Measurements from ENCODE around the gene METAP1. TPM values are rescaled to one million over a fixed set of nuclear protein-coding genes. Genes with fewer than 3 reads are reported as not detected.

Gene METAP1
- total and polyA plus RNA-seq, 2 of the 8 experiments (the other 6 are each of a cell fraction or from before 2014, with no cell fraction given): 50.6 to 85.2 TPM

- TF ChIP-seq CTCF (IDR thresholded peaks at IDR 0.05; ENCODE audit: control extremely low read depth in 1 of 3, insufficient read depth in 1 of 3, low read depth in 1 of 3, low read length in 3 of 3) (no peak), TBP (IDR thresholded peaks at IDR 0.05; ENCODE audit: low read depth, low read length) (no peak), USF2 (IDR thresholded peaks at IDR 0.05; ENCODE audit: low read length) (no peak)
- TF ChIP-seq, protein P1, sequence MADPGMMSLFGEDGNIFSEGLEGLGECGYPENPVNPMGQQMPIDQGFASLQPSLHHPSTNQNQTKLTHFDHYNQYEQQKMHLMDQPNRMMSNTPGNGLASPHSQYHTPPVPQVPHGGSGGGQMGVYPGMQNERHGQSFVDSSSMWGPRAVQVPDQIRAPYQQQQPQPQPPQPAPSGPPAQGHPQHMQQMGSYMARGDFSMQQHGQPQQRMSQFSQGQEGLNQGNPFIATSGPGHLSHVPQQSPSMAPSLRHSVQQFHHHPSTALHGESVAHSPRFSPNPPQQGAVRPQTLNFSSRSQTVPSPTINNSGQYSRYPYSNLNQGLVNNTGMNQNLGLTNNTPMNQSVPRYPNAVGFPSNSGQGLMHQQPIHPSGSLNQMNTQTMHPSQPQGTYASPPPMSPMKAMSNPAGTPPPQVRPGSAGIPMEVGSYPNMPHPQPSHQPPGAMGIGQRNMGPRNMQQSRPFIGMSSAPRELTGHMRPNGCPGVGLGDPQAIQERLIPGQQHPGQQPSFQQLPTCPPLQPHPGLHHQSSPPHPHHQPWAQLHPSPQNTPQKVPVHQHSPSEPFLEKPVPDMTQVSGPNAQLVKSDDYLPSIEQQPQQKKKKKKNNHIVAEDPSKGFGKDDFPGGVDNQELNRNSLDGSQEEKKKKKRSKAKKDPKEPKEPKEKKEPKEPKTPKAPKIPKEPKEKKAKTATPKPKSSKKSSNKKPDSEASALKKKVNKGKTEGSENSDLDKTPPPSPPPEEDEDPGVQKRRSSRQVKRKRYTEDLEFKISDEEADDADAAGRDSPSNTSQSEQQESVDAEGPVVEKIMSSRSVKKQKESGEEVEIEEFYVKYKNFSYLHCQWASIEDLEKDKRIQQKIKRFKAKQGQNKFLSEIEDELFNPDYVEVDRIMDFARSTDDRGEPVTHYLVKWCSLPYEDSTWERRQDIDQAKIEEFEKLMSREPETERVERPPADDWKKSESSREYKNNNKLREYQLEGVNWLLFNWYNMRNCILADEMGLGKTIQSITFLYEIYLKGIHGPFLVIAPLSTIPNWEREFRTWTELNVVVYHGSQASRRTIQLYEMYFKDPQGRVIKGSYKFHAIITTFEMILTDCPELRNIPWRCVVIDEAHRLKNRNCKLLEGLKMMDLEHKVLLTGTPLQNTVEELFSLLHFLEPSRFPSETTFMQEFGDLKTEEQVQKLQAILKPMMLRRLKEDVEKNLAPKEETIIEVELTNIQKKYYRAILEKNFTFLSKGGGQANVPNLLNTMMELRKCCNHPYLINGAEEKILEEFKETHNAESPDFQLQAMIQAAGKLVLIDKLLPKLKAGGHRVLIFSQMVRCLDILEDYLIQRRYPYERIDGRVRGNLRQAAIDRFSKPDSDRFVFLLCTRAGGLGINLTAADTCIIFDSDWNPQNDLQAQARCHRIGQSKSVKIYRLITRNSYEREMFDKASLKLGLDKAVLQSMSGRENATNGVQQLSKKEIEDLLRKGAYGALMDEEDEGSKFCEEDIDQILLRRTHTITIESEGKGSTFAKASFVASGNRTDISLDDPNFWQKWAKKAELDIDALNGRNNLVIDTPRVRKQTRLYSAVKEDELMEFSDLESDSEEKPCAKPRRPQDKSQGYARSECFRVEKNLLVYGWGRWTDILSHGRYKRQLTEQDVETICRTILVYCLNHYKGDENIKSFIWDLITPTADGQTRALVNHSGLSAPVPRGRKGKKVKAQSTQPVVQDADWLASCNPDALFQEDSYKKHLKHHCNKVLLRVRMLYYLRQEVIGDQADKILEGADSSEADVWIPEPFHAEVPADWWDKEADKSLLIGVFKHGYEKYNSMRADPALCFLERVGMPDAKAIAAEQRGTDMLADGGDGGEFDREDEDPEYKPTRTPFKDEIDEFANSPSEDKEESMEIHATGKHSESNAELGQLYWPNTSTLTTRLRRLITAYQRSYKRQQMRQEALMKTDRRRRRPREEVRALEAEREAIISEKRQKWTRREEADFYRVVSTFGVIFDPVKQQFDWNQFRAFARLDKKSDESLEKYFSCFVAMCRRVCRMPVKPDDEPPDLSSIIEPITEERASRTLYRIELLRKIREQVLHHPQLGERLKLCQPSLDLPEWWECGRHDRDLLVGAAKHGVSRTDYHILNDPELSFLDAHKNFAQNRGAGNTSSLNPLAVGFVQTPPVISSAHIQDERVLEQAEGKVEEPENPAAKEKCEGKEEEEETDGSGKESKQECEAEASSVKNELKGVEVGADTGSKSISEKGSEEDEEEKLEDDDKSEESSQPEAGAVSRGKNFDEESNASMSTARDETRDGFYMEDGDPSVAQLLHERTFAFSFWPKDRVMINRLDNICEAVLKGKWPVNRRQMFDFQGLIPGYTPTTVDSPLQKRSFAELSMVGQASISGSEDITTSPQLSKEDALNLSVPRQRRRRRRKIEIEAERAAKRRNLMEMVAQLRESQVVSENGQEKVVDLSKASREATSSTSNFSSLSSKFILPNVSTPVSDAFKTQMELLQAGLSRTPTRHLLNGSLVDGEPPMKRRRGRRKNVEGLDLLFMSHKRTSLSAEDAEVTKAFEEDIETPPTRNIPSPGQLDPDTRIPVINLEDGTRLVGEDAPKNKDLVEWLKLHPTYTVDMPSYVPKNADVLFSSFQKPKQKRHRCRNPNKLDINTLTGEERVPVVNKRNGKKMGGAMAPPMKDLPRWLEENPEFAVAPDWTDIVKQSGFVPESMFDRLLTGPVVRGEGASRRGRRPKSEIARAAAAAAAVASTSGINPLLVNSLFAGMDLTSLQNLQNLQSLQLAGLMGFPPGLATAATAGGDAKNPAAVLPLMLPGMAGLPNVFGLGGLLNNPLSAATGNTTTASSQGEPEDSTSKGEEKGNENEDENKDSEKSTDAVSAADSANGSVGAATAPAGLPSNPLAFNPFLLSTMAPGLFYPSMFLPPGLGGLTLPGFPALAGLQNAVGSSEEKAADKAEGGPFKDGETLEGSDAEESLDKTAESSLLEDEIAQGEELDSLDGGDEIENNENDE (IDR thresholded peaks at IDR 0.05; ENCODE audit: insufficient replicate concordance, low read length): no peak
These were observed 89.1 kb downstream of the METAP1 start (continued) for GRCh38 chr4:99084595-99084994.
